Activated T-cell treated with anti-CD3 and anti-CD28 coated beads, Interleukin-2, amount 50 U/mL, for 24 hours (primary cell): ENCODE data around the gene ABCB4.

ENCODE experiments used
- DNase-seq: peaks from one replicate; pipeline ENCODE4 v3.0.0-alpha.2; 2020
- H3K27ac Mint-ChIP-seq: 2 replicates; pipeline ENCODE4 v1.8.0; 2020; ENCODE audit warnings: mild to moderate bottlenecking, mixed read lengths
- H3K27me3 Mint-ChIP-seq: 2 replicates; pipeline ENCODE4 v1.8.0; 2020; ENCODE audit warnings: mixed read lengths
- H3K36me3 Mint-ChIP-seq: 2 replicates; pipeline ENCODE4 v1.8.0; 2020; ENCODE audit warnings: low read depth, mixed read lengths
- H3K4me1 Mint-ChIP-seq: 2 replicates; pipeline ENCODE4 v1.8.0; 2020; ENCODE audit warnings: low read depth, mixed read lengths
- H3K4me3 Mint-ChIP-seq: 2 replicates; pipeline ENCODE4 v1.8.0; 2020; ENCODE audit warnings: mild to moderate bottlenecking, moderate library complexity, mixed read lengths
- H3K9me3 Mint-ChIP-seq: 2 replicates; pipeline ENCODE4 v1.8.0; 2020; ENCODE audit warnings: mixed read lengths

ABCB4 gene

GRCh38 chr7:87475359-87476178 lies at the start of gene ABCB4:
TSS of gene ABCB4 (minus strand) at chr7:87475680. CDS start at chr7:87475465, 215 bp downstream.
- Mint-ChIP-seq H3K9me3 (no peaks in the 10 kb centered on the region), H3K36me3 (no peaks in the 10 kb centered on the region), H3K4me1 (peaks cover 11% of the 10 kb centered on the region), H3K27ac (no peak within 1 kb of the TSS), H3K4me3 (peak within 1 kb of the TSS; percentile 16), H3K27me3 (peaks cover 48% of the 10 kb centered on the region)
- peak; percentile 29 for DNase-seq

DNA sequence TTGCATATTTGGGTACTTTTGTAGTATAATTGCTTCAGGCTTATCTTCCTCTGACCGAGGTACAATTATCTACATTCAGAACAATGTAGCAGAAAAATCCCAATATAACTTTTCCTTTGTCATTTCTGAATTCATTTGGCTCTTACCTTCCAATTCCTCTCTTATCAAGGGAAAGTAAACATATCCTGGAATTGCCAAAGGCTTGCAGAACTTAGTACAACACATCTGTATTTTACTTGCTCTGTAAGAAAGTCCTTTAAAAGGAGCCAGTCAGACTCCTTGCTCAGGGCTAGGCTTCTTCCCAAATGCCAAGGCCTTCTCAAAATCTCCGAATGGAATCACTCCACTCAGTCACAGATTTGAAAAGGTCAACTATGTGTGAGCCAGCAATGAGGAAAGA lies 43.3 kb upstream of the ABCB4 start:
- no peak for DNase-seq
- Mint-ChIP-seq H3K4me3 (no peak overlapping the region), H3K4me1 (no peaks in the 10 kb centered on the region), H3K36me3 (peaks cover 26% of the 10 kb centered on the region), H3K27me3 (no peaks in the 10 kb centered on the region), H3K9me3 (no peaks in the 10 kb centered on the region), H3K27ac (no peak overlapping the region)

DNA sequence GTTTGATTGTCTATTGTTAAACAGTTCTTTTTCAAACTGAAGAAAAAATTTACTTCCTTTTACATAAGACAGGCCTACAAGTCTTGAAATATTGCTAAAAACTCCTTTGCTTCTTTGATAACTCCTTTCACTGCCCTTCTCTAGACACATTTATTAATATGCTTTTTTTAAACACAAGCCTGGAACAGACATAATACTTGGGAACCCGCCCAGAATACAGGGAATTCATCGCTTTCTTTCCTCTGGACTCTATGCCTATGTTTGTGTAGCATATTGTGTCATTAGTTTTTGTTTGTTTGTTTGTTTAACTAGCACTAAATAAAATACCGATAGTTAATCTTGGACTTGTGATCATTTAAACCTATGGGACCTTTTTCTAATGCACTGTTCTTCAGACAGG lies 42.4 kb upstream of the ABCB4 start:
- H3K4me3 Mint-ChIP-seq = no peak overlapping the region
- no peaks in the 10 kb centered on the region for H3K9me3 Mint-ChIP-seq
- no peaks in the 10 kb centered on the region for H3K27me3 Mint-ChIP-seq
- H3K27ac Mint-ChIP-seq = no peak overlapping the region
- no peaks in the 10 kb centered on the region for H3K4me1 Mint-ChIP-seq
- peaks cover 31% of the 10 kb centered on the region for H3K36me3 Mint-ChIP-seq
- DNase-seq = no peak

DNA sequence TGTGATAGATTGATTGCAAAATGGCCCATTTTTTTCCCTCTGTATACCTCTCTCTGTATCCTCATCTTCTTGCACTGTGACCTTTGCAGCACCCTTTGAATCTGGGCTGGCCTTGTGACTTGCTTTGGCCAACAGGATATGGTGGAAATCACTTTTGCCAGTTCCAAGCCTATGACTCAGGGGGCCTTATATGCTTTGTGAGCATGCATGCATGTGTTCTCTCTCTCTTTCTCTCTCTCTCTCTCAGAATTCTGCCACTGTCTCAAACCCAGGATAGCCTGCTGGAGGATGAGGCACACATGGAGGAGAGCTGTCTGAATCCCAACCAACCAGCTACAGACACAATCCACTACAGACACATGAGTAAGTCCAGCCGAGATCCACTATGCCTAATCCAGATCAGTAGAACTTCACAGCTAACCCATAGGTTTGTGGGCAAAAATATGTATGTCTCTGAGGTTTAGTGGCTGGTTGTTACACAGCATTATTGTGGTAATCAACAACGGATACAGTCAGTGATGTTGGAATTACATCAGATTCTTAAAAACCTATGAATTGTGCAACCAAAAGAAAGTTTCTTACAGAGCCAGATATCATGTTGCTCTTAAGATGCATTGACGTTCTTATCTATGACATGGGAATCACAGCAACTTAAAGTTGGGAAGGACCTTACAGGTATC lies 41.8 kb upstream of the ABCB4 start:
- Mint-ChIP-seq H3K27me3 (no peaks in the 10 kb centered on the region), H3K36me3 (peaks cover 31% of the 10 kb centered on the region)

GRCh38 chr7:87513735-87514335 lies 38.4 kb upstream of the ABCB4 start:
- Mint-ChIP-seq H3K9me3 (no peaks in the 10 kb centered on the region), H3K4me1 (peaks cover 2% of the 10 kb centered on the region), H3K36me3 (peaks cover 24% of the 10 kb centered on the region), H3K27me3 (no peaks in the 10 kb centered on the region), H3K4me3 (no peak overlapping the region), H3K27ac (no peak overlapping the region)
- no peak for DNase-seq

More for the DNA sequence above, 41.8 kb upstream of the ABCB4 start:
- Mint-ChIP-seq H3K4me3 (no peak overlapping the region), H3K9me3 (no peaks in the 10 kb centered on the region), H3K27ac (no peak overlapping the region), H3K4me1 (no peaks in the 10 kb centered on the region)
- DNase-seq = no peak

- DNase-seq = no peak
- Mint-ChIP-seq H3K4me3 (no peak overlapping the region), H3K27ac (no peak overlapping the region), H3K36me3 (peaks cover 27% of the 10 kb centered on the region), H3K9me3 (no peaks in the 10 kb centered on the region), H3K4me1 (peaks cover 2% of the 10 kb centered on the region), H3K27me3 (no peaks in the 10 kb centered on the region)
Measured at GRCh38 chr7:87512906-87513305, 37.4 kb upstream of the ABCB4 start.

DNA sequence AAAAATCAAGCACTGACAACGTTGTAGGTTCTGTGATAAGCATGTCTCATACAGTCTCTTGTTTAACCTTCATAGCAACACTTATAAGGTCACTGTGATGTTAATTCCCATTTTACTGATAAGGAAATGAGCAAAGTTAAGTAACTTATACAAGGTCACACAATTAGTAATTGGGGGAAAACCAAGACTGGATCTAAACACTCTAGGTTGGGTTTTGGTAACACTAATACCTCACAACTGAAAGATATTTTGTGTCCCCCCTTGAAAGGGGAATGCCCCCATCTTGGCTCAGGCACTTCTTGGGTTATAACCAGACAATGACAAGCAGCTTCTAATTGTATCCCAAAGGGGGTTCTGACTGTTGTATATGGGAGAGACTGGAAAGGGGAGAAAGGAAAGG lies 36.0 kb upstream of the ABCB4 start:
- no peaks in the 10 kb centered on the region for H3K9me3 Mint-ChIP-seq
- no peaks in the 10 kb centered on the region for H3K27me3 Mint-ChIP-seq
- DNase-seq = no peak
- peaks cover 33% of the 10 kb centered on the region for H3K36me3 Mint-ChIP-seq
- H3K4me3 Mint-ChIP-seq = no peak overlapping the region
- H3K4me1 Mint-ChIP-seq = peaks cover 2% of the 10 kb centered on the region
- H3K27ac Mint-ChIP-seq = no peak overlapping the region

GRCh38 chr7:87510411-87510875 lies 35.0 kb upstream of the ABCB4 start:
- Mint-ChIP-seq H3K4me3 (no peak overlapping the region), H3K36me3 (peaks cover 32% of the 10 kb centered on the region)

DNA sequence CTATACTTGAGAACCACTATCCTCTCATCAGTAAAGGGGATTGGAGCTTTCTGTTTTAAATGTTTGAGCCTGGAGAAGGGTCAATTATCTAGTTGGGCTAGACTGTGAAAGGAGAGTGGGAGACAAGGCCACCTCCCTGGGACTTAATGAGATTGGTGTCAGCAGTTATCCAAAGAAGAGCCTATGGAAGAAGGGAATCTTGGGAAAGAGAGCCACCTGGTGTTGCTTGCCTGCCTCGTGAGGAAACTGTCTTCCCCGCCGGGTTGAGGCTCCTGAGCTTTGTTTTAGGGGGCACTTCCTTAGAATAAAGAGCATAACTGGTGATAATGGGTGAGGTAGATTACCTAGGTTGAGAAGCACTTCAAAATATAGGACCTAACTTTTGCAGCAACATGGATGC lies 32.0 kb upstream of the ABCB4 start:
- no peak for DNase-seq
- Mint-ChIP-seq H3K36me3 (peaks cover 20% of the 10 kb centered on the region), H3K4me1 (peaks cover 2% of the 10 kb centered on the region), H3K4me3 (no peak overlapping the region), H3K27ac (no peak overlapping the region), H3K9me3 (no peaks in the 10 kb centered on the region), H3K27me3 (no peaks in the 10 kb centered on the region)

More at GRCh38 chr7:87510411-87510875, 35.0 kb upstream of the ABCB4 start:
- no peak for DNase-seq
- H3K27ac Mint-ChIP-seq = no peak overlapping the region
- H3K27me3 Mint-ChIP-seq = no peaks in the 10 kb centered on the region
- H3K4me1 Mint-ChIP-seq = peaks cover 2% of the 10 kb centered on the region
- H3K9me3 Mint-ChIP-seq = no peaks in the 10 kb centered on the region

DNA sequence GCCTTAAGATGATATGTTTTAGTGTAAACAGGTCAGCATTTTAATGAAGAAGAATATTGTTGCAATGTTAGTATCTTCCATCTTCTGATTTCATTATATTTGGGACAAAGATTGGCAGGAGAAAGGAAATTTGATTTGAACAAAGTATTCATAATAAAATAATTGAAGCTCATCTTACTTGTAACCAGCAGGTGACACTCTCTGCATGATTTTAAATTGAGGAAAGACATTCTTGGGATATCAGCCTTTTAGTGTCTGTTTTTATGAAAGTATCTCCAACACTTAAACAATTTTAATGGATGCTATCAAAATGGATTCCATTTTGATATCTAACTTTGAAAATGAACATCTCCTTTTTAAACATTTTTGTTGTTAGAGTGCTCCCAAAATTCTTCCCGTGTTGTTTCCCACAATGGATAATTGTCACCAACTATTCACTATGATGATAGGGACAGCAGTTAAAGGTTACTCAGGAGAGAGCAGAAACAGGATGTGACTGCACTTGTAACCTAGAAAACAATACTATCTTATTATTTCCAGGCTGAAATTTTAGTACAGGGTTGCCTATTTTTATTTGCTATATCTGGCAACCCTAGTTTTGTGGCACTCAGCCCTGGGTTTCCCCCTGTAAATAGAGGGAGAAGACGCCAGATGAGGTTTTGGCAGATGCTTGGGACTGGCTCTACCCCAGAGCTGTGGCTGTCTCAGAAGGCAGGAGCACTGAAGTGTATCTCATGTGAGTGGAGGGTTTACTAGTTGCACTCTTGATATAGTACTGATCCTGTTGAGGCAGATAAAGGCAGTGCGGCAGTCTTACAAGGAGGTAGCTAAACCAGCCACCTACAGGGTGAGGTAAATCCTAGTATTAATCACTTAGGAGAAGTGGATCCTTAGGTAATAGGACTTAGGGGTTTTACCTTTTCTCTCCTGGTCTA lies 31.0 kb upstream of the ABCB4 start:
- Mint-ChIP-seq H3K27me3 (no peaks in the 10 kb centered on the region), H3K36me3 (peaks cover 20% of the 10 kb centered on the region), H3K4me3 (no peak overlapping the region), H3K9me3 (no peaks in the 10 kb centered on the region), H3K4me1 (no peaks in the 10 kb centered on the region), H3K27ac (no peak overlapping the region)
- DNase-seq = no peak

GRCh38 chr7:87505557-87506245 lies 30.2 kb upstream of the ABCB4 start:
- H3K36me3 Mint-ChIP-seq = peaks cover 20% of the 10 kb centered on the region
- H3K4me3 Mint-ChIP-seq = no peak overlapping the region
- H3K27ac Mint-ChIP-seq = no peak overlapping the region
- H3K4me1 Mint-ChIP-seq = no peaks in the 10 kb centered on the region
- no peaks in the 10 kb centered on the region for H3K27me3 Mint-ChIP-seq
- no peaks in the 10 kb centered on the region for H3K9me3 Mint-ChIP-seq
- DNase-seq = no peak

- Mint-ChIP-seq H3K9me3 (no peaks in the 10 kb centered on the region), H3K27ac (no peak overlapping the region), H3K27me3 (no peaks in the 10 kb centered on the region), H3K4me1 (no peaks in the 10 kb centered on the region), H3K4me3 (no peak overlapping the region), H3K36me3 (peaks cover 20% of the 10 kb centered on the region)
- DNase-seq = no peak
Measured at GRCh38 chr7:87505122-87505521, 29.6 kb upstream of the ABCB4 start.

DNA sequence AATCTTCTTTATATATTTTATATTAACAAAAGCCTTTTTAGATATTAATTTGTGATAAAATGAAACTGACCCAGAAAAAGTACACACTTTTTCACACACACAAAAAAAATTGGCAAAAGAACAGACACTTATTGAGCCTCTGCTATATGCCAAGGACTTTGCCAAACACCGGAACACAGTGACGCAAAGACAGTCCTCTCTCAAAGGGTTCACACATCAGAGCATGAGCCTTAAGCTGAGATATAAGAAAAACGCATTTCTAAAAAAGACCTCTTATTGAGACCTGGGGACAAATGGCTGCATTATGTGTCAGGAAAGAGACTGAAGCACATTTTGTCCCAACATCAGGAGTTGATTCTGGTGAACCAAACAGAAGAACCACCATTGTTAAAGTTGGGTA lies 24.0 kb upstream of the ABCB4 start:
- Mint-ChIP-seq H3K4me1 (no peaks in the 10 kb centered on the region), H3K9me3 (no peaks in the 10 kb centered on the region), H3K27me3 (no peaks in the 10 kb centered on the region), H3K36me3 (peaks cover 6% of the 10 kb centered on the region), H3K27ac (no peak overlapping the region), H3K4me3 (no peak overlapping the region)
- DNase-seq = no peak
